H1 (cell line): ENCODE results near the gene CFAP58. TPM values are rescaled to one million over a fixed set of nuclear protein-coding genes. Genes with fewer than 3 reads are reported as not detected.

ENCODE experiments used
- CTCF ChIA-PET: fragments of 300-600 bp; sonication (Branson Sonifier 250); formaldehyde crosslinking; loops from one replicate; lab custom pipeline; 2021; ENCODE audit not compliant: partially characterized antibody; lab: Charles Lee
- POLR2A ChIA-PET: fragments of 300-600 bp; sonication (Branson Sonifier 250); formaldehyde crosslinking; loops from one replicate; lab custom pipeline; 2021; ENCODE audit warnings: inconsistent platforms; ENCODE audit not compliant: partially characterized antibody; lab: Charles Lee
- DNase-seq, 2 experiments: peaks; one replicate each; pipeline versions ENCODE4 v3.0.0 to v3.0.0-alpha.2; 2010 to 2022; ENCODE audit warnings: low spot score in 2 of 2, low read depth in 1 of 2, mixed read lengths in 1 of 2
- FAIRE-seq: peaks from 2 replicates; lab custom pipeline; 2011; peaks lifted over from hg19 to GRCh38; lab: Jason Lieb, UNC
- H2AFZ ChIP-seq: 2 replicates; pipeline ENCODE4 v1.8.1; 2012; ENCODE audit warnings: low read length, inconsistent platforms
- H2AK5ac ChIP-seq: 2 replicates; pipeline ENCODE4 v1.6.1; 2013; ENCODE audit warnings: low read depth, low read length
- H2BK120ac ChIP-seq: replicated peaks from 2 replicates; pipeline ENCODE3; 2013; ENCODE audit warnings: low read depth, low read length, inconsistent platforms
- H2BK12ac ChIP-seq: 2 replicates; pipeline ENCODE4 v1.6.1; 2013; ENCODE audit warnings: low read depth, low read length
- H2BK15ac ChIP-seq: 2 replicates; pipeline ENCODE4 v1.6.1; 2013; ENCODE audit warnings: low read length
- H2BK20ac ChIP-seq: 2 replicates; pipeline ENCODE4 v1.6.1; 2013; ENCODE audit warnings: low read length
- H2BK5ac ChIP-seq: 2 replicates; pipeline ENCODE4 v1.6.1; 2013; ENCODE audit warnings: low read depth, low read length
- H3K14ac ChIP-seq: 2 replicates; pipeline ENCODE4 v1.6.1; 2013; ENCODE audit warnings: inconsistent platforms; ENCODE audit not compliant: insufficient read length
- H3K18ac ChIP-seq: 2 replicates; pipeline ENCODE4 v1.6.1; 2013; ENCODE audit warnings: low read length; ENCODE audit errors: extremely low read depth
- H3K23ac ChIP-seq: 2 replicates; pipeline ENCODE4 v1.6.1; 2013; ENCODE audit warnings: inconsistent platforms; ENCODE audit not compliant: insufficient read length
- H3K23me2 ChIP-seq: 2 replicates; pipeline ENCODE4 v1.6.1; 2013; ENCODE audit warnings: low read depth, low read length
- H3K27ac ChIP-seq: 2 replicates; pipeline ENCODE4 v1.6.1; 2011; ENCODE audit warnings: low read depth, low read length, inconsistent platforms
- H3K27me3 ChIP-seq, 4 experiments: replicated peaks in 1 of 4; 1 replicate in 1 of 4; 2 replicates in 3 of 4; pipeline versions ENCODE4 v1.6.1 to v1.8.1; 2011 to 2013; ENCODE audit warnings: low read length in 3 of 4, mild to moderate bottlenecking in 3 of 4, inconsistent platforms in 2 of 4, mixed read lengths in 2 of 4, moderate library complexity in 1 of 4; ENCODE audit not compliant: control insufficient read depth in 3 of 4, insufficient read depth in 3 of 4; ENCODE audit errors: extremely low read depth in 1 of 4
- H3K36me3 ChIP-seq, 4 experiments: 2 replicates each; pipeline versions ENCODE4 v1.6.1 to v1.8.1; 2011 to 2013; ENCODE audit warnings: mild to moderate bottlenecking in 4 of 4, low read length in 3 of 4, moderate library complexity in 2 of 4, control low read depth in 1 of 4, inconsistent platforms in 1 of 4; ENCODE audit not compliant: insufficient read depth in 4 of 4, control insufficient read depth in 2 of 4
- H3K4ac ChIP-seq: replicated peaks from 2 replicates; pipeline ENCODE3; 2013; ENCODE audit warnings: low read length, low read depth, mixed read lengths, inconsistent platforms; ENCODE audit not compliant: insufficient read length
- H3K4me1 ChIP-seq, 4 experiments: replicated peaks in 1 of 4; 1 replicate in 1 of 4; 2 replicates in 3 of 4; pipeline versions ENCODE4 v1.6.1 to v1.8.1; 2011 to 2013; ENCODE audit warnings: low read length in 3 of 4, inconsistent platforms in 2 of 4, mixed read lengths in 1 of 4; ENCODE audit not compliant: insufficient read depth in 4 of 4, control insufficient read depth in 3 of 4
- H3K4me2 ChIP-seq, 2 experiments: 2 replicates each; pipeline versions ENCODE4 v1.6.1 to v1.8.1; 2011 to 2013; ENCODE audit warnings: low read depth in 2 of 2, low read length in 2 of 2, control low read depth in 1 of 2, inconsistent platforms in 1 of 2, mild to moderate bottlenecking in 1 of 2; ENCODE audit not compliant: insufficient read depth in 1 of 2
- H3K4me3 ChIP-seq, 4 experiments: fragments of 200-600, 300-600 bp in 1 of 4; sonication (generic), shearing (Covaris generic), sonication (Bioruptor Twin) in 1 of 4; 2 replicates each; pipeline versions ENCODE4 v1.5.1 to v1.8.1; 2011 to 2016; ENCODE audit warnings: low read length in 4 of 4, low read depth in 3 of 4, control low read depth in 2 of 4, inconsistent platforms in 2 of 4, mild to moderate bottlenecking in 2 of 4, mixed read lengths in 1 of 4, moderate library complexity in 1 of 4; ENCODE audit not compliant: insufficient read depth in 2 of 4; ENCODE audit errors: extremely low read depth in 1 of 4
- H3K56ac ChIP-seq: replicated peaks from 2 replicates; pipeline ENCODE3; 2013; ENCODE audit warnings: low read depth, mild to moderate bottlenecking, mixed read lengths, low read length, inconsistent platforms; ENCODE audit not compliant: insufficient read length
- H3K79me1 ChIP-seq: 2 replicates; pipeline ENCODE4 v1.6.1; 2013; ENCODE audit warnings: low read depth, low read length, control low read depth
- H3K79me2 ChIP-seq, 2 experiments: 2 replicates each; pipeline versions ENCODE4 v1.6.1 to v1.8.1; 2012 to 2013; ENCODE audit warnings: low read length in 2 of 2, mild to moderate bottlenecking in 2 of 2, inconsistent platforms in 1 of 2; ENCODE audit not compliant: insufficient read depth in 2 of 2, control insufficient read depth in 1 of 2
- H3K9ac ChIP-seq, 4 experiments: replicated peaks in 1 of 4; 1 replicate in 1 of 4; 2 replicates in 3 of 4; pipeline versions ENCODE4 v1.6.1 to v1.8.1; 2011 to 2013; ENCODE audit warnings: low read depth in 3 of 4, low read length in 3 of 4, control low read depth in 2 of 4, mild to moderate bottlenecking in 2 of 4, moderate library complexity in 2 of 4, inconsistent platforms in 1 of 4; ENCODE audit errors: extremely low read depth in 1 of 4
- H3K9me3 ChIP-seq, 2 experiments: 2 replicates each; pipeline versions ENCODE4 v1.6.1 to v1.8.1; 2012 to 2013; ENCODE audit warnings: mild to moderate bottlenecking in 2 of 2, moderate library complexity in 2 of 2, control low read depth in 1 of 2, inconsistent platforms in 1 of 2, low read depth in 1 of 2, low read length in 1 of 2, mixed read lengths in 1 of 2; ENCODE audit not compliant: insufficient read depth in 2 of 2
- H4K20me1 ChIP-seq, 2 experiments: replicated peaks in 1 of 2; 2 replicates each; pipeline versions ENCODE3 to v1.8.1; 2011 to 2013; ENCODE audit warnings: inconsistent platforms in 2 of 2, low read length in 2 of 2, mild to moderate bottlenecking in 1 of 2; ENCODE audit not compliant: insufficient read depth in 2 of 2, control insufficient read depth in 1 of 2
- H4K5ac ChIP-seq: 2 replicates; pipeline ENCODE4 v1.6.1; 2013; ENCODE audit warnings: low read length, low read depth, mixed read lengths, inconsistent platforms; ENCODE audit not compliant: insufficient read length
- H4K8ac ChIP-seq: 2 replicates; pipeline ENCODE4 v1.8.0; 2013; ENCODE audit warnings: mild to moderate bottlenecking, moderate library complexity, low read length, inconsistent platforms; ENCODE audit not compliant: insufficient read depth; ENCODE audit errors: extremely low read depth
- H4K91ac ChIP-seq: replicated peaks from 2 replicates; pipeline ENCODE3; 2013; ENCODE audit warnings: low read length, mixed read lengths, inconsistent platforms; ENCODE audit not compliant: insufficient read length
- ASH2L ChIP-seq: fragments of 200-600, 300-600 bp; sonication (generic); IDR thresholded peaks from one replicate; pipeline ENCODE4 v1.7.1; 2017; ENCODE audit warnings: low read length
- BCL11A ChIP-seq, 2 experiments: IDR thresholded peaks; one replicate each; pipeline ENCODE4 v1.6.1; 2011; ENCODE audit warnings: low read depth in 2 of 2, low read length in 2 of 2, mild to moderate bottlenecking in 2 of 2
- SP2 ChIP-seq: IDR thresholded peaks from 2 replicates; pipeline ENCODE4 v1.6.1; 2012; ENCODE audit warnings: mild to moderate bottlenecking, low read length, inconsistent platforms
- WGBS, 2 experiments: shearing (Covaris generic) in 1 of 2; methylation state at CpG; one replicate each; pipeline versions ENCODE4 v1.1.6 to v1.1.7; 2013 to 2015; ENCODE audit warnings: low lambda C conversion rate in 2 of 2, mixed read lengths in 2 of 2, inconsistent platforms in 1 of 2, low coverage in 1 of 2, missing lambda C conversion rate in 1 of 2; ENCODE audit not compliant: insufficient replicate concordance in 2 of 2, insufficient coverage in 1 of 2, insufficient read length in 1 of 2; ENCODE audit errors: extremely low coverage in 1 of 2, missing lambda C conversion rate in 1 of 2; 5-methylcytosine and 5-hydroxymethylcytosine counted together
- polyA plus RNA-seq, 7 experiments: library from polyadenylated mRNA; depleted of rRNA in 3 of 7; stranded (reverse) in 5 of 7; unstranded in 2 of 7; fragments of >200 nt in 5 of 7; fragments of 200-250 nt in 2 of 7; gene quantifications; 1 replicate in 5 of 7; 2 replicates in 1 of 7; 4 replicates in 1 of 7; pipeline versions ENCODE4 v1.2.1 to v1.2.3, GENCODE V29; 2011 to 2013; ENCODE audit warnings: missing spikeins in 2 of 7, mixed read lengths in 2 of 7
- total RNA-seq: library from RNA; stranded (reverse); fragmentation: NEBNext Ultra II Directional; extraction: Animal tissue kit (Norgen Biotek cat#: 25700); gene quantifications from 2 replicates; pipeline ENCODE4 v1.2.1, GENCODE V29; 2021

The CFAP58 gene
- total and polyA plus RNA-seq, 2 of the 8 experiments (the other 6 are each of a cell fraction or from before 2014, with no cell fraction given) = 0.32 to 0.71 TPM

DNA sequence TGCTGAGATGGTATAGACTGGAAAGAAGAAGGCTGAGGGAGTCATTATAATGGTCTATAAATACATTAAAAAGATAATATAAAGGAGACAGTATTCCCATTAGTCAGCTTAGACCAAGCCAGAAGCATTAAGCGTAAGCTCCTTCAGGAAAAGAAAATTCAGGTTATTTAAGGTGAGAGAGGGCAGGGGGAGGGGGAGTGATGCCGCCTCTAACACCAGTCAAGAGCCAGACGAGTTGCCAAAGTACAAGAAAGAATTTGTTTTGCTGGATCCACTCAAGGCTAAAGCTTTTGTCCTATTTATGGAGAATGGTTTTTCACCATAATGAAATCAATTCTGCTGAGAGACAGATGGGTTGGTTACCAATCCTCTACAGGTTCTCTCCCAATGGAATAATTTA lies 99.3 kb downstream of the CFAP58 start:
- H3K4ac ChIP-seq = no peak overlapping the region
- H2BK12ac ChIP-seq = no peak overlapping the region
- DNase-seq (no peak), FAIRE-seq (no peak)
- no peak overlapping the region for H3K23ac ChIP-seq
- H2AFZ ChIP-seq = no peak overlapping the region
- H2BK15ac ChIP-seq = no peak overlapping the region
- no peak overlapping the region for H3K27ac ChIP-seq
- no peak overlapping the region for H2BK120ac ChIP-seq
- H3K18ac ChIP-seq = no peak overlapping the region
- H4K5ac ChIP-seq = no peak overlapping the region
- H4K20me1 ChIP-seq = no peaks in the 10 kb centered on the region
- H3K14ac ChIP-seq = no peak overlapping the region
- TF ChIP-seq BCL11A (IDR thresholded peaks at IDR 0.05; ENCODE audit: low read depth in 2 of 2, low read length in 2 of 2) (no peak), ASH2L (no peak), SP2 (no peak)
- peaks cover 0 to 5% (median 0%) of the 10 kb centered on the region in 4 experiments; a peak in 1 of 7 replicates for H3K4me1 ChIP-seq
- CTCF ChIA-PET = interaction anchor here (0.8 to 1.9 kb wide), 3 partner anchors 9 to 160 kb away, joined by 3 to 4 read pairs (median 4); no protein-coding TSS in a partner anchor
- no peak overlapping the region for H2BK5ac ChIP-seq
- no peaks in the 10 kb centered on the region for H3K79me2 ChIP-seq
- H3K23me2 ChIP-seq = no peaks in the 10 kb centered on the region; the same call in 1 of the 2 replicates
- no peak overlapping the region for H3K4me2 ChIP-seq
- no peak overlapping the region for H2AK5ac ChIP-seq
- no peaks in the 10 kb centered on the region for H3K36me3 ChIP-seq
- H3K27me3 ChIP-seq = no peaks in the 10 kb centered on the region
- POLR2A ChIA-PET = no interaction called here
- no peak overlapping the region for H3K9ac ChIP-seq
- H4K8ac ChIP-seq = no peak overlapping the region
- H3K79me1 ChIP-seq = no peaks in the 10 kb centered on the region
- H3K56ac ChIP-seq = no peak overlapping the region
- H4K91ac ChIP-seq = no peak overlapping the region
- 97% methylated on average over 3 of the region's 3 CpGs; no CpG with 5 or more reads in 1 of the 2 experiments for WGBS, 2 experiments
- H3K4me3 ChIP-seq = no peak overlapping the region
- no peak overlapping the region for H2BK20ac ChIP-seq
- no peaks in the 10 kb centered on the region for H3K9me3 ChIP-seq
